Mesenchymal stem cell (in vitro differentiated cells and primary cell): Measurements from ENCODE around the gene ATP8B4.

Experiments used
- DNase-seq: peaks from one replicate; pipeline ENCODE4 v3.0.0-alpha.2; 2013
- H2AFZ ChIP-seq: one replicate; pipeline ENCODE4 v1.6.1; 2013; ENCODE audit warnings: low read depth, mild to moderate bottlenecking, control low read depth, inconsistent platforms, low read length, moderate library complexity
- H2AK5ac ChIP-seq: 2 replicates; pipeline ENCODE4 v1.6.1; 2013; ENCODE audit warnings: low read length, moderate library complexity, mild to moderate bottlenecking, inconsistent platforms; ENCODE audit not compliant: severe bottlenecking
- H2BK120ac ChIP-seq: one replicate; pipeline ENCODE4 v1.6.1; 2013; ENCODE audit warnings: low read depth, mild to moderate bottlenecking, inconsistent platforms, low read length, moderate library complexity
- H2BK12ac ChIP-seq, 2 experiments: one replicate each; pipeline ENCODE4 v1.6.1; 2013; ENCODE audit warnings: inconsistent platforms in 2 of 2, low read length in 2 of 2, mild to moderate bottlenecking in 2 of 2, moderate library complexity in 2 of 2, control low read depth in 1 of 2
- H2BK15ac ChIP-seq: one replicate; pipeline ENCODE4 v1.6.1; 2013; ENCODE audit warnings: mild to moderate bottlenecking, low read depth, inconsistent platforms; ENCODE audit not compliant: poor library complexity, severe bottlenecking
- H2BK5ac ChIP-seq: 2 replicates; pipeline ENCODE4 v1.6.1; 2013; ENCODE audit warnings: low read depth, mild to moderate bottlenecking, low read length, control low read depth, inconsistent platforms; ENCODE audit not compliant: poor library complexity, severe bottlenecking
- H3K14ac ChIP-seq, 2 experiments: one replicate each; pipeline ENCODE4 v1.6.1; 2013; ENCODE audit warnings: inconsistent platforms in 2 of 2, low read length in 2 of 2, control low read depth in 1 of 2, mild to moderate bottlenecking in 1 of 2, moderate library complexity in 1 of 2
- H3K18ac ChIP-seq, 2 experiments: one replicate each; pipeline ENCODE4 v1.6.1; 2013; ENCODE audit warnings: inconsistent platforms in 2 of 2, low read length in 2 of 2, control low read depth in 1 of 2, low read depth in 1 of 2, mild to moderate bottlenecking in 1 of 2
- H3K23ac ChIP-seq, 2 experiments: one replicate each; pipeline ENCODE4 v1.6.1; 2013; ENCODE audit warnings: inconsistent platforms in 2 of 2, low read length in 2 of 2, mild to moderate bottlenecking in 2 of 2, moderate library complexity in 2 of 2, control low read depth in 1 of 2
- H3K27ac ChIP-seq: 2 replicates; pipeline ENCODE4 v1.5.1; 2013; ENCODE audit warnings: mild to moderate bottlenecking, moderate library complexity, low read length, control low read depth, inconsistent platforms; ENCODE audit not compliant: poor library complexity, severe bottlenecking
- H3K27me3 ChIP-seq, 2 experiments: 2 replicates each; pipeline versions ENCODE4 v1.6.1 to v1.7.0; 2013; ENCODE audit warnings: low read length in 2 of 2, mild to moderate bottlenecking in 2 of 2, moderate library complexity in 2 of 2, control low read depth in 1 of 2, inconsistent platforms in 1 of 2; ENCODE audit not compliant: control insufficient read depth in 1 of 2, insufficient read depth in 1 of 2
- H3K36me3 ChIP-seq, 2 experiments: 2 replicates each; pipeline versions ENCODE4 v1.6.1 to v1.7.0; 2013; ENCODE audit warnings: low read length in 2 of 2, control low read depth in 1 of 2, inconsistent platforms in 1 of 2, low read depth in 1 of 2, mild to moderate bottlenecking in 1 of 2; ENCODE audit not compliant: insufficient read depth in 2 of 2, control insufficient read depth in 1 of 2
- H3K4ac ChIP-seq, 2 experiments: one replicate each; pipeline ENCODE4 v1.6.1; 2013; ENCODE audit warnings: inconsistent platforms in 2 of 2, low read length in 2 of 2, mild to moderate bottlenecking in 2 of 2, moderate library complexity in 2 of 2, control low read depth in 1 of 2, low read depth in 1 of 2
- H3K4me1 ChIP-seq: 2 replicates; pipeline ENCODE4 v1.6.1; 2013; ENCODE audit warnings: low read depth, low read length, control low read depth; ENCODE audit not compliant: control insufficient read depth, insufficient read depth
- H3K4me2 ChIP-seq: 2 replicates; pipeline ENCODE4 v1.6.1; 2013; ENCODE audit warnings: low read length, mild to moderate bottlenecking, inconsistent platforms; ENCODE audit not compliant: poor library complexity, severe bottlenecking
- H3K4me3 ChIP-seq, 2 experiments: 2 replicates each; pipeline versions ENCODE4 v1.5.1 to v1.7.0; 2013; ENCODE audit warnings: low read length in 2 of 2, mild to moderate bottlenecking in 2 of 2, control low read depth in 1 of 2, low read depth in 1 of 2; ENCODE audit not compliant: insufficient read depth in 1 of 2
- H3K79me1 ChIP-seq: replicated peaks from 2 replicates; pipeline ENCODE4 v1.6.1; 2013; ENCODE audit warnings: mild to moderate bottlenecking, control low read depth, low read length, inconsistent platforms; ENCODE audit not compliant: poor library complexity, severe bottlenecking
- H3K9ac ChIP-seq: 2 replicates; pipeline ENCODE4 v1.7.0; 2013; ENCODE audit warnings: mild to moderate bottlenecking, low read length, moderate library complexity
- H3K9me3 ChIP-seq: 2 replicates; pipeline ENCODE4 v1.7.0; 2013; ENCODE audit warnings: mild to moderate bottlenecking, low read length; ENCODE audit not compliant: control insufficient read depth
- H4K8ac ChIP-seq: one replicate; pipeline ENCODE4 v1.6.1; 2013; ENCODE audit warnings: inconsistent platforms, mild to moderate bottlenecking, low read length, moderate library complexity
- H4K91ac ChIP-seq: one replicate; pipeline ENCODE4 v1.6.1; 2013; ENCODE audit warnings: mild to moderate bottlenecking, low read length, inconsistent platforms
- WGBS: methylation state at CpG from one replicate; pipeline ENCODE4 v1.1.7; 2013; ENCODE audit warnings: mixed read lengths; 5-methylcytosine and 5-hydroxymethylcytosine counted together

The ATP8B4 gene

GRCh38 chr15:50109076-50109987, 9.7 kb downstream of the ATP8B4 start:
- H2BK12ac ChIP-seq: no peak overlapping the region
- no peaks in the 10 kb centered on the region for H3K4me1 ChIP-seq
- H2AFZ ChIP-seq: no peak overlapping the region
- no peak overlapping the region for H3K27ac ChIP-seq
- H2BK15ac ChIP-seq: no peak overlapping the region
- H3K79me1 ChIP-seq: no peaks in the 10 kb centered on the region
- no peak overlapping the region for H4K91ac ChIP-seq
- no peak overlapping the region for H3K9ac ChIP-seq
- H3K9me3 ChIP-seq: no peaks in the 10 kb centered on the region
- H3K4me3 ChIP-seq: no peak overlapping the region
- no peak overlapping the region for H3K18ac ChIP-seq
- no peak overlapping the region for H4K8ac ChIP-seq
- H3K4me2 ChIP-seq: no peak overlapping the region
- DNase-seq: no peak
- H3K14ac ChIP-seq: no peak overlapping the region
- H2BK5ac ChIP-seq: no peak overlapping the region
- H2AK5ac ChIP-seq: no peak overlapping the region
- no peak overlapping the region for H3K4ac ChIP-seq
- 97% methylated on average over 2 of the region's 3 CpGs for WGBS
- H3K23ac ChIP-seq: no peak overlapping the region
- H2BK120ac ChIP-seq: no peak overlapping the region
- H3K27me3 ChIP-seq: peaks cover 0 to 5% of the 10 kb centered on the region in 2 experiments
- H3K36me3 ChIP-seq: no peaks in the 10 kb centered on the region

GRCh38 chr15:50108461-50108860, 10.6 kb downstream of the ATP8B4 start:
- Histone ChIP-seq H4K91ac (no peak overlapping the region), H3K36me3 (no peaks in the 10 kb centered on the region), H4K8ac (no peak overlapping the region), H2BK12ac (no peak overlapping the region), H2BK120ac (no peak overlapping the region), H3K4ac (no peak overlapping the region), H3K27me3 (peaks cover 0 to 5% of the 10 kb centered on the region in 2 experiments), H2BK15ac (no peak overlapping the region), H3K14ac (no peak overlapping the region), H3K27ac (no peak overlapping the region), H3K4me3 (no peak overlapping the region), H3K9ac (no peak overlapping the region), H3K23ac (no peak overlapping the region), H2AK5ac (no peak overlapping the region), H3K9me3 (no peaks in the 10 kb centered on the region), H3K4me1 (no peaks in the 10 kb centered on the region), H3K18ac (no peak overlapping the region), H3K4me2 (no peak overlapping the region), H2AFZ (no peak overlapping the region), H2BK5ac (no peak overlapping the region), H3K79me1 (no peaks in the 10 kb centered on the region)
- WGBS: 92% methylated on average over 4 of the region's 4 CpGs
- no peak for DNase-seq

GRCh38 chr15:50107591-50108408, 11.2 kb downstream of the ATP8B4 start:
- Histone ChIP-seq H3K23ac (no peak overlapping the region), H2BK12ac (no peak overlapping the region), H3K27me3 (peaks cover 0 to 5% of the 10 kb centered on the region in 2 experiments), H2BK120ac (no peak overlapping the region), H2AK5ac (no peak overlapping the region), H3K4me2 (no peak overlapping the region), H2AFZ (peak overlapping the region; percentile 39), H3K14ac (no peak overlapping the region), H2BK15ac (no peak overlapping the region), H3K36me3 (no peaks in the 10 kb centered on the region), H3K4ac (no peak overlapping the region), H3K79me1 (no peaks in the 10 kb centered on the region), H3K4me3 (no peak overlapping the region), H3K4me1 (no peaks in the 10 kb centered on the region), H3K9me3 (no peaks in the 10 kb centered on the region), H2BK5ac (no peak overlapping the region), H4K91ac (no peak overlapping the region), H3K18ac (no peak overlapping the region), H3K9ac (no peak overlapping the region), H3K27ac (no peak overlapping the region), H4K8ac (no peak overlapping the region)
- DNase-seq: no peak
- 90% methylated on average over 7 of the region's 7 CpGs for WGBS

- Histone ChIP-seq H3K27me3 (peaks cover 0 to 2% of the 10 kb centered on the region in 2 experiments), H2BK5ac (no peak overlapping the region), H3K23ac (no peak overlapping the region), H3K36me3 (no peaks in the 10 kb centered on the region), H2BK120ac (no peak overlapping the region), H3K27ac (no peak overlapping the region), H3K18ac (no peak overlapping the region), H3K4me3 (no peak overlapping the region), H2AK5ac (no peak overlapping the region), H2AFZ (no peak overlapping the region), H3K4me2 (no peak overlapping the region), H4K8ac (no peak overlapping the region), H3K4me1 (no peaks in the 10 kb centered on the region), H4K91ac (no peak overlapping the region), H2BK12ac (no peak overlapping the region), H2BK15ac (no peak overlapping the region), H3K4ac (no peak overlapping the region), H3K9ac (no peak overlapping the region), H3K79me1 (no peaks in the 10 kb centered on the region), H3K9me3 (no peaks in the 10 kb centered on the region), H3K14ac (no peak overlapping the region)
- WGBS: 96% methylated on average over 3 of the region's 4 CpGs
- no peak for DNase-seq
Observed at GRCh38 chr15:50107157-50107556, 11.9 kb downstream of the ATP8B4 start.
